GM19099 (cell line): ENCODE measurements around the gene MAPK13.

Experiments
- POLR2A ChIP-seq: IDR thresholded peaks from 3 replicates; pipeline ENCODE4 v1.6.1; 2011; ENCODE audit warnings: low read depth; ENCODE audit not compliant: insufficient read length; ENCODE audit errors: extremely low read depth

Gene MAPK13

GRCh38 chr6:36150283-36150682 lies 20.0 kb downstream of the MAPK13 start:
- no peak for TF ChIP-seq POLR2A

GRCh38 chr6:36154286-36154685 lies 24.0 kb downstream of the MAPK13 start:
- no peak for TF ChIP-seq POLR2A

- TF ChIP-seq POLR2A: no peak
These were observed 25.3 kb downstream of the MAPK13 start for GRCh38 chr6:36155662-36156061.

- TF ChIP-seq POLR2A: no peak
These were observed 29.9 kb downstream of the MAPK13 start for GRCh38 chr6:36160147-36160760.

GRCh38 chr6:36169023-36170007 lies 39.0 kb downstream of the MAPK13 start:
- no peak for TF ChIP-seq POLR2A

DNA sequence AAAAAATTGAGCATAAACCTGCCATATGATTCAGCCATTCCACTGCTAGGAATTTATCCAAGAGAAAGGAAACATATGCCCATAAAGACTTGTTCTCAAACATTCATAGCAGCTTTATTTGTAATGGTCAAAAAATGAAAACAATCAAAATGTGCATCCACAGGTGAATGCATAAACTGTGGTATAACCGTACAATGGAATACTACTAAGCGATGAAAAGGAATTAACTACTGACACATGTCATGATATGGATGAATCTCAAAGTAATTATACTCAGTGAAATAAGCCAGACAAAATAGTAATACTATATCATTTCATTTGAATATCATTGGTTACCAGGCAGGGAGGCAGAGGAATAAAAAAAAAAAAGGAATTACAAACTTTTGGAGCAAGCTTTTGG lies 40.4 kb downstream of the MAPK13 start:
- TF ChIP-seq POLR2A: no peak

DNA sequence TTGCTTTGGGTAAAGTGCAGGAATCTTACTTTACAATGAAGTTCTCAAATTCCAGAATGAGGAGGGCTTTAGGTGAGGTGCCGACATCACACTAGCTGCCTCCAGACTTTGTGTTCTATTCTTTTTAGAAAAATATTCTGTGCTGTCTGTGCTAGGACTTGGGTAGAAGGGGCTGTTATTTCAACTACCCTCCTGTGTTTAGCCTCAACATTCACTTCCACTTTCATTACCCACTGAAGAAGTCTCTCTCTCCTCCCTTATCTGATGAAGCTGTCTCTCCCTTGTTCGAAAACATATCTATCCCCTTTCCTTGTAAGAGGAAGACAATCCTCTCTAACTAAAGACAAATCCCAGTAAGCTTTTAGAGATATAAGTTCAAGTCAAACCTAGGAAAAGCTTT lies 41.3 kb downstream of the MAPK13 start:
- TF ChIP-seq POLR2A: no peak

- TF ChIP-seq POLR2A: no peak
These were observed 46.9 kb downstream of the MAPK13 start for GRCh38 chr6:36177166-36177565.

- no peak for TF ChIP-seq POLR2A
These were observed 48.2 kb downstream of the MAPK13 start for GRCh38 chr6:36178544-36178943.

DNA sequence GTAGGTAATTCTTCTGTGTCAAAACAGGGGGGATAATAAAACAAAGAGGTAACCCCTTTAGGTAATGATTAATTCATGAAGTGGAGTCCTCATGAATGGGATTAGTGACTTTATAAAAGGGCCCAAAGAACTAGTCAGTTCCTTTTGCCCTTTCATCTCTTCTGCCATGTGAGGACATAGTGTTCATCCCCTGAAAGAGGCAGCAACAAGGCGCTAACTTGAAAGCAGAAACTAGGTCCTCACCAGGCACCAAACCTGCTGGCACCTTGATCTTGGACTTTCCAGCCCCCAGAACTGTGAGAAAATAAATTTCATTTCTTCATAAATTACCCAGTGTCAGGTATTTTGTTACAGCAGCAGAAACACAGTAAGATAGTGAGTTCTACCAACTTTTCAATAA lies 49.8 kb downstream of the MAPK13 start:
- no peak for TF ChIP-seq POLR2A

DNA sequence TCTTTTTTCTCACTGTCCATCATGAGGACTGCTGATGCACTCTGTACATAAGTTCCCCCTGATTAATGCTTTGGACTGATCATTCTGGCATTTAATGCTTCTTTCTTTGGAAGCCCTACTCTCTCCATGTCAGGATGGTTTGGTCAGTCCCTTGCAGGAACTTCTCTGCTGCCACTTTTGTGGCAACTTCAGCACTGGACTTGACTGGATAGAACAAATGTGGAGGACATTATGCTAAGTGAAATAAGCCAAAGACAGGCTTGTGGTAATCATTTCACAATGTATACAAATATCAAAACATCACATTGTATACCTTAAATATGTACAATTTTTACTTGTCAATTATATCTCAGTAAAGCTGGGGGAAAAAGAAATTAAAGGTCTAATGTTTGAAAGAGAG lies 54.0 kb downstream of the MAPK13 start:
- no peak for TF ChIP-seq POLR2A

DNA sequence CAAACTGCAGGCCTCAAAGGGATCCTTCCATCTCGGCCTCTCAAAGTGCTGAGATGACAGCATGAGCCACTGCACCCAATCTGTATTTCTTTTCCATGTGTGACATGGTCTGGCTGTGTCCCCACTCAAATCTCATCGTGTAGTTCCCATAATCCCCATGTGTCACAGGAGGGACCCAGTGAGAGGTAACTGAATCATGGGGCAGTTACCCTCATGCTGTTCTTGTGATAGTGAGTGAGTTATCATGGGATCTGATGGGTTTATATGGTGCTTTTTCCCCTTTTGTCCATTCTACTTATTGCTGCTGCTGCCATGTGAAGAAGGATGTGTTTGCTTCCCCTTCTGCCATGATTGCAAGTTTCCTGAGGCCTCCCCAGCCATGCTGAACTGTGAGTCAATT lies 55.9 kb downstream of the MAPK13 start:
- TF ChIP-seq POLR2A: no peak

GRCh38 chr6:36187446-36187845 lies 57.1 kb downstream of the MAPK13 start:
- no peak for TF ChIP-seq POLR2A
